ENCODE data around the gene MLXIP.

Gene MLXIP

DNA sequence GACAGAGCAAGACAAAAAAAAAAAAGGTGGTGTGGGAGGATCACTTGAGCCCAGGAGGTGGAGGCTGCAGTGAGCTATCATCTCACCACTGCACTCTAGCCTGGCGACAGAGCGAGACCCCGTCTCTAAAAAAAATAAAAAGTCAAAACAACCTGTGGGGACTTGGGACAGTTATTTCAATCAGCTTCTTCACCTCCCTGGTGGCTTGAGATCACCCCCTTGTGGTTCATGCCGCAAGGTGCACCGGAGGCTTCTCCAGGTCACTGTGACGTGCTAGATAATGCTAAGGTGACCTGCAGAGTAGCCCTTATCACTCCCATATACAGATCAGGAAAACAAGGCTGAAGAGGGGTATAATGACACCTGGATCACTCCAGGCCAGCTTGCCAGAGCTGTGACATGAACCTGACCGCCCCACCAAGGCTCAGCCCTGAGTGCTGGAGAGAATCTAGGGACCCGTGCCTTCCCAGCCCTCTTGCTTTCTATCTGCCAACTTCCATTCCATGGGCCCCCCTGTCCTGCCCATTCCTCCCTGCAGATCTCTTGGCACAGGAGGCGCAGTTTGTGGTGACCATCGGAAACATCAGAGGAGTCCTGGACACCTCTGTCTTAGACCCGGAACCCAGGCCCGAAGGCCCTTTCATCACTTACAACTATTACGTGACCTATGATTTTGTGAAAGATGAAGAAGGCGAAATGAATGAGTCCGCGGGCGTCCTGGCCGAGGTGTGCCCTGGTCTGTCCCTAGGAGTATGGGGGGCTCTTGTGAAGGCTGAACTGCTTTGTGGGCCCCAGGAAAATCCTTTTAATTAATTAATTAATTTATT lies 112.5 kb downstream of the MLXIP start:
- no peak for DNase-seq

DNA sequence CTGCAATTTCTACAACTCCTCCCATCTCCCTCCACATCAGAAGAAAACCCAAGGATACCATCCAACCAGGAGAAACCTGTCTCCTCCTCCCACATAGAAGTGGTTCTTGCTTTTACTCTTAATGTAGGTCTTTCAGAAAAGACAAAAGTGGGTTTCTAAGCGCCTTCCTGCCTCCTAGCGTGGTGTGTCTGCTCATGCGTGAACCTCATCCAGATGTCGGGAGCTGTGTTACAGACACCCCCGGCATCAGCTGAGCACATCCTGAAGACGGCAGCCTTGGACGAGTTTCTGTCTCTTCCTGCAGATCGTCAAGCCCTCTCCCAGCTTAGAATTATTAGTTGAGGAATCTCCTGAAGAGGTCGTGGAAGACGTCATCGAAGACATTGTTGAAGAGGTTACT lies 113.9 kb downstream of the MLXIP start:
- DNase-seq = no peak

DNA sequence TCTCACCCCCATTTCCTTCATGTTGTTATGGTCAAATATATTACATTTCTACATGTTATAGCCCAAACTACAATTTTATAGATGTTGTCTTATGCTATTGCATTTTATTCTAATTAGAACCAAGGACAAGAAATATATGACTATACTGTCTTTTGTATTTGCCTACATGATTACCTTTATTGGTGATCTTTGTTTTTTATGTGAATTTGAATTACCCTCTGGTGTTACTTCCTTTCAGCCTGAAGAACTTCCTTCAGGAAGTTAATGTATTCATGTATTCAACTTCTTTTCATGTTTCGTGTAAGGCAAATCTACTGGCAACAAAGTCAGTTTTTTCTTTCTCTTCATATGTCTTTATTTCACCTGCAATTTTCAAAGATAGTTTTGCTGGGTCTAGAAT lies 116.2 kb downstream of the MLXIP start:
- DNase-seq = no peak

DNA sequence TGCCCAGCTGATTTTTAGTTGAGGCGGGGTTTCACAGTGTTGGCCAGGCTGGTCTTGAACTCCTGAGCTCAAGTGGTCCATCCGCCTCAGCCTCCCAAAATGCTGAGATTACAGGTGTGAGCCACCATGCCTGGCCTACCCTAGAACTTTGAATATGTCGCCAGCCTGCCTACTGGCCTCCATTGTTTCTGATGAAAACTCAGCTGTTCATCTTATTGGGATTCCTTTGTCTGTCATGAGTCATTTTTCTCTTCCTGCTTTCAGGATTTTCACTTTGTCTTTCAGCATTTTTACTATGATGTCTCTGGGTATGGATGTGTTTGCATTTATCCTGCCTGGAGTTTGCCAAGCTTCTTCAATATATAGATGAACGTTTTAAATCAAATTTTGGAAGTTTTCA lies 116.8 kb downstream of the MLXIP start:
- no peak for DNase-seq

Measured in activated CD4-positive, alpha-beta T cell treated with anti-CD3 and anti-CD28 coated beads for 1 hour (primary cell).